GM18499 (cell line): ENCODE measurements around the gene MAD1L1.

ENCODE experiments used
- ATAC-seq: cut with Tn5 transposase; IDR thresholded peaks from one replicate; pipeline ENCODE4 v1.9.1; 2021; ENCODE audit warnings: moderate number of reproducible peaks; ENCODE audit not compliant: insufficient read depth, unreplicated experiment

MAD1L1 gene

DNA sequence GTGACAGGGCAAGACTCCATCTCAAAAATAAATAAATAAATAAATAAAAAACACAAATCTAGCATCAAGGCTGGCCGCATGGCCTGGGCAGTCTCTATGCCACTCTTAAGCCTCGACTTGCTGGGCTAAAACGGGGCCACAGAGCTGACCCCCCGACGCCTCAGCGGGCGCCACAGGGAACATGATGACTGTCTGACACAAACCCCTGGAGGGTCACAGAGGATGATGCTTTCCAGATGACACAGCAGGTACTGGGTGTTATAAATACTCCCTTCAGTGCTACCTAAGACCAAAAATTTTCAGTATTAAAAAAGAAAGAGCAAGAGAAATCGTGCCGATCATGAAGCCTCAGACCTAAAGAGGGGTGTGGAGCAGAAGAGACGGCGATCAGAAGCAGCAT, 176.8 kb downstream of the MAD1L1 start:
- no peak for ATAC-seq

DNA sequence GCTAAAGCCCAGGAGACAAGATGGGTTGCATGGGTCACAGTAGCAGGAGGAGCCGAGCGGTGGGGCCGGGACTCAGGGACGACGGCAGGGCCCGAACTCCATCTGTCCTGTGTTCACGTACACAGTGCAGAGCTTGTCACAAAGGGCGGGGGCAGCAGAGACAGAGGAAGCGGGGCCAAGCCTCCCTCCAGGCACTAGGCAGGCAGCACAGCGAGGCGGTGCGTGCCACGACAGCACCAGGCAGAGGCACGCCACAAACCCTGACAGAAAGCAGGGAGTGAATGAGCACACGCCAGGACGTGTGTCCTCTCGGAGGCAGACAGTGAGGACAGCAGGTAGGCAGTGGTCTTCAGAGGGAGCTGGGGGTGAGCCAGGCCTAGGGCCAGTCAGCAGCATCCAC, 177.8 kb downstream of the MAD1L1 start:
- ATAC-seq, result no peak

DNA sequence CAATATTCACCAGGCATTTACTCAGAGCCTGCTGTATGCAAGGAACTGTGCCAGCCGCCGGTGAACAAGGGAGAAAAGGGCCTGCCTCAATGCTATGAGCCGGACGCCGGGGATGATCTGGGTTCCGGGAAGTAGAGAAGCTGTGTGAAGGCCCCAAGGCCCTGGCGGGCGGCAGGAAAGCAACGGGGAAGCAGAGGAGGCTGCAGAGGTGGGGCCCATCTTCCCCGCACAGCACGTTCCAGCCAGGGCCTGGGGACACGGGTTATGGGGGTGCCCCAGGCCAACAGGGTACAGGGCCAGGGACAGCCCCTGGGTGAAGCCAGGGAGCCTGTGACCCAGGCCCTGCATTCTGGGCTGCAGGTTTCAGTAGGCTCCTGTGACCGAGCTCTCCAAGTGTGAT, 179.3 kb downstream of the MAD1L1 start:
- ATAC-seq, result no peak

DNA sequence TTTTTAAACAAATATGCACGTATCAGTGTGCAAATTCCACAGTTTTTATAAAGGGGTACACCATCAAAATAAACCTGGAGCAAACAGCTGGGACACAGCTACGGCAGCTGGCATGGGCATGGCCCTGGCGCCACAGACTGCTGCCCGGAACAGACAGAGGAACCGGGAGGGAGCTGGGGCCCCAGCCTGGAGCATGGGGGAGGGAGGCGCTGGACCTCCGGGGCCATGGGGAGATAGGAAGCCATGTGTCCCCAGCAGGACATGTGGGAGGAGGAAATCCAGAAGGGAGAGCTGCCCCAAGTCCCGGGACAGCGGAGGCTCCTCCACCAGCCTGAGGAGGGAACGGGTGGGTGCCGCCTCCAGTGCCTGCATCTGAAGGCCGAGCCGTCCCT, 180.1 kb downstream of the MAD1L1 start:
- no peak for ATAC-seq

DNA sequence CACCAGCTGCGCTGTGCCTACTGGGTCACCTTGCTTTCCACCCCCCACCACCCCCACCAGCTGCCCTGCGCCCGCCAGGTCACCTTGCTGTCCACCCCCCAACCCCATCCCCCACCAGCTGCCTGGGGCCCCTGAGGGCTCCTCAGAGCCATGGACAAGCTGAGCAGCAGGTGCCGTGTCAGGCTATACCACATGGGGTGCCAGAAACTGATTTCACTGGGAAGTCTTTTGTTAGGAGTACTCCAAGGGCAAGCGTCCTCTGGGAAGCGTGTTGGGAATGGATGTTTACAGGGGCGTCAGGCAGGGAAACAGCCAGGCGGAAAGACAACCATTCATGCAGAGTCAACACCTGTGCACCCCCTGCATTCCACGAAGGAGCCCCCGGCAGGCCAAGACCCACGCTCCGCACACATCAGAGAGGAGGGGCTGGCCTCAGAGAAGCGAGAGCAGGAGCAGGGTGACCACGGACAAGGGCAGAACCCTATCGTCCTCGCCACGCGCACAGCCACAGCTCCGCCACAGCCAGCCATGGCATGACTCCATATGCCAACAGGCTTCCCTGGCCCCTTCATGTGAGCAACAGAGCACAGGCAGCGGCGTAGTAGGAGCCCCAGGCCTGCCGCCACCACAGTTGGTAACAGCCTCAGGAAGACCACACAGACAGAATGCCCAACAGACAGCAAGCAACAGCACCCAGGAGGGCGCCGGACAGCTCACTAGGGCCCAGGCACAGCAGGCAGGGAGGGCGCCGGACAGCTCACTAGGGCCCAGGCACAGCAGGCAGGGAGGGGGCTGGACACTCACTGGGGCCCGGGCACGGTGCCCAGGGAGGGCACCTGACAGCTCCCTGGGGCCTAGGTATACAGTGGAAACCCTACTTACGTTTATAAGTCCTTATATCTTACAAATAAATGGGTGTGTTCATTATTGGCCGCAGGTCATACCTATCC, 180.8 kb downstream of the MAD1L1 start:
- no peak for ATAC-seq

DNA sequence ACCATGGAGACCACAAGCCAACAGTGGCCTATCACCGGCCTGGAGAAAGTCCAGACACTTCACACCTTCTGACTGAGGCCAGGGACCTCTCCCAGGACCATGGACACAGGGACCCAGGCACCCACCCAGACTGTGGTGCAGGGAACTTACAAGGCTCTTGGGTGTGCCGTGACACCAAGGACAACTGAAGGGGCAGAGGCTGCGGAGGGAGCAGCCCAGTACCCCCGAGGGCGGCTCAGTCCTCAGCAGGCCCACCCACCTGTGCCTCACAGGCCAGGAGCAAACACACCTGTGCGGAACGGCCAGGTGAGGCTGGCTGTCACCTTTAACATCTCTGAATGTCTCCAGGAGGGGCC, 182.3 kb downstream of the MAD1L1 start:
- ATAC-seq, result no peak

DNA sequence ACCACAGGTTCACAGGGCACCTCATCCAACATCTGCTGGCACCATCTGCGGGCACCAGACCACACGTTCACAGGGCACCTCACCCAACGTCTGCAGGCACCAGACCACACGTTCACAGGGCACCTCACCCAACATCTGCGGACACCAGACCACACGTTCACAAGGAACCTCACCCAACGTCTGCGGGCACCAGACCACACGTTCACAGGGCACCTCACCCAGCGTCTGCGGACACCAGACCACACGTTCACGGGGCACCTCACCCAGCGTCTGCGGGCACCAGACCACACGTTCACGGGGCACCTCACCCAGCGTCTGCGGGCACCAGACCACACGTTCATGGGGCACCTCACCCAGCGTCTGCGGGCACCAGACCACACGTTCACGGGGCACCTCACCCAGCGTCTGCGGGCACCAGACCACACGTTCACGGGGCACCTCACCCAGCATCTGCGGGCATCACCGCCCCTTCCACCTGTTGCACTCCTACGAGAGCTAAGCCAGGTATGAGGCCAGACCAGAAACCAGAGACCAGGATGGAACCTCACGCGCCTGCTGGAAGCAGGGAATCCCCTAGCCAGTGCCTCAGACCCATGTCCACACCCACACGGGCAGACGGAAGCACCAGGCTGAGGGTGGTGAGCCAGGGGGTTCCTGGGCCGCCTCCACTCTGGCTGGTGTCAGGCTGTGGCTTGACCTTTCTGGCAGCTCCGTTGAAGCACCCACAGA, 182.8 kb downstream of the MAD1L1 start:
- no peak for ATAC-seq

DNA sequence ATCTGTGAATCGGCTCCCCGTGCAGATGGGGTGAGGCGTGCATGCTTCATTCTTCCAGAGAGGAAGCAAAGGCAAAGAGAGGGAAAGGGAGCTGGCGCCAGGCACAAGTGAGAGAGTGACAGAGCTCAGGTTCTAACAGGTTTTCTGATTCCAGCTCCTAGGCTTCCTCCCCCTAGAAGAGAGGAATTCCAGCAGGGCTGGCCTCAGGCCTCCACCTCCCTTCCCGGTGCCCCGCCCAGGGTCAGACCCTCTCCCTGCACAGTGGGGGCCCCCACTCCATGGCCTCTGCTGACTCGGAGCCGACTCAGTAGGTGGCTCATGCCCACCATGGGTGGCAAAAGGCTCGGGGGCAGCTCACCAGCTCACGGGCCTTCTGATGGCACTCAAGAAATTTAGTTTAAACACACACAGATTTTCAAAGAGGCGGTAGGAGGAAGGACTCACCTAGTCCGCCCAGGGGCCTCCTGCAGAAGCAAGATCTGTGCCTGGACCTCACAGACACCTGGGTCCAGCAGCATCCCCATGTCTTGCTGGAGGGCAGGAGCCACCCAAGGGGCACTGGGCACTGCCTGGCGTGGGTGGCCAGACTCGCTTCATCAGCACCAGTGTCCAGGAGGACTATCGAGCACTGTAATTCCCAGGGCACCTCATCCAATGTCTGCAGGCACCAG, 183.5 kb downstream of the MAD1L1 start:
- no peak for ATAC-seq

DNA sequence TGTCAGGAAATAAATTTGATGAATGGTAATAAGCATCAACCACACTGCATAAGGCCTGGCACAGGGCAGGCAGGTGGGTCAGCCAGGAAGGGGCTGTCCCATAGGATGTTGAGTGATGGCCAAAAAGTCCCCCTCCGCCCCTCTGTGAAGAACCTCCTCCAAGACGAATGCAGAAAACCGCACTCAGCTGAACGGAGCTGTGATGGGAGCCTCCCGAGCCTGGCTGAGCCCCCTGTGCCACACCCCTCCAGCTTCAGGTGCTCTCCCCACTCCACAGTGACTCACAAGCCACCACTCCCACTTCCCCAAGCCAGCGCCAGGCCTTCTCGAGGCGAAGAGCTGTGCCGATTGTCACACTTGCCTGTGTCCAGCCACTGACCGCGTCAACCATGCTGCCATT, 184.2 kb downstream of the MAD1L1 start:
- no peak for ATAC-seq

DNA sequence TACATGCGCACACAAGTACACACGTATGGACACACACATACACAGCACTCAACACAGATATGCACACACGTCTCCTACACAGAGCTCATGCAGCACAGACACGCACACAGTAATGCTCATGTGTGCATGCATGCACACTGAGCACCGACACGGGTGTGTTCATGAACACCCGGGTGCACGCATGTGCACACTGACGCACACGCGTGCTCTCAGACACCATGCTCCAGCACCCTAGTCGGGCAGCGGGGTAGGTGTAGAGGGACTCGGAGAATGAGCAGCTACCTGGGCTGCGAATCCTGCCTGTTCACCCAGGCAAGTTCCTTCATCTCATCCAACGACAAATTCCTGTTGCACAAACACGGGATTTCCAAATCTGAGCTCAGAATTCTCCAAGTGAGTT, 184.7 kb downstream of the MAD1L1 start:
- no peak for ATAC-seq

DNA sequence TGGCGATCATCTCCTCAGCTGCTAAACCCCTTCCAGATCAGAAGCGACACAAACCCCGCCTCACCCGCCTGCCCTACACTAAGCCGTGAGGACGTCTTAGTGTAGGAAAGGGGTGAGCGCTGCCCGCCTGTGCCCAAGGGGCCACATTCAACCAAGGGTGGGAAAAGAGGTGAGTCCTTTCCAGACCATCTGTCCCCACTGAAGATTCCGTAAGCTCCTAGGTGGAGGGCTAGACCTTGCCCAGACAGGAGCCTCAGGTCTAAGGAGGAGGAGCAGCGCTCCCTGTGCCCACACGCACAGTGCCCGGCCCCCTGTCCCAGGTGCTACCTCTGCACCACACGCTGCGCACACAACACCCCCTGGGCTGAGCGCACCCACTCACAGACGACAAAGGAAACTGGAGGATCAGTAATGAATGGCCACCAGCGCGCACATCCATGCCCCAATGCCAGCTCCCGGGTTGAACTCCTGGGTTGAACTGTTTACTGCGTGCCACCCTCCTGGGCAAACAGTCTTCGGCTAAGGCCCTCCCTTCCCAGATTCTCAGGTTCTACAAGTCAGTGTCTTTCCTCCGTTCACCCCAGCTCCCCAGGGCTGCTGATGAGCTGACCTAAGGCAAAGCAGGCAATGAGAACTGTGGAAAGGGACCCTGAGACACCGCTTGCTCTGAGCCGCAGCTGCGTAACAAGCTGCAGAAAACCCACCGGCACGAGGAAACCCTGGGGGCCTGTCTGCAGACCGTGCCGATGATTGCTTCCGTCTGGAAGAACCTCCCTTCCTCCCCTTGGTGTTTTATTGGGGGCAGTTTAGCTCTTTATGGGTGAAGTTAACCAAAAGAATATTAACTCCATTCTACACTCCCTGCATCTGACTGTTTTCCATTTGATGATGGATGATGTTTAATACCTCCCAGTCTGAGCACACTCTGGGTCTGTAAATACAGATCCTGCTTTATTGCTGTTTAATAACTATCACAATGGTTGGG, 185.9 kb downstream of the MAD1L1 start:
- ATAC-seq, result no peak

DNA sequence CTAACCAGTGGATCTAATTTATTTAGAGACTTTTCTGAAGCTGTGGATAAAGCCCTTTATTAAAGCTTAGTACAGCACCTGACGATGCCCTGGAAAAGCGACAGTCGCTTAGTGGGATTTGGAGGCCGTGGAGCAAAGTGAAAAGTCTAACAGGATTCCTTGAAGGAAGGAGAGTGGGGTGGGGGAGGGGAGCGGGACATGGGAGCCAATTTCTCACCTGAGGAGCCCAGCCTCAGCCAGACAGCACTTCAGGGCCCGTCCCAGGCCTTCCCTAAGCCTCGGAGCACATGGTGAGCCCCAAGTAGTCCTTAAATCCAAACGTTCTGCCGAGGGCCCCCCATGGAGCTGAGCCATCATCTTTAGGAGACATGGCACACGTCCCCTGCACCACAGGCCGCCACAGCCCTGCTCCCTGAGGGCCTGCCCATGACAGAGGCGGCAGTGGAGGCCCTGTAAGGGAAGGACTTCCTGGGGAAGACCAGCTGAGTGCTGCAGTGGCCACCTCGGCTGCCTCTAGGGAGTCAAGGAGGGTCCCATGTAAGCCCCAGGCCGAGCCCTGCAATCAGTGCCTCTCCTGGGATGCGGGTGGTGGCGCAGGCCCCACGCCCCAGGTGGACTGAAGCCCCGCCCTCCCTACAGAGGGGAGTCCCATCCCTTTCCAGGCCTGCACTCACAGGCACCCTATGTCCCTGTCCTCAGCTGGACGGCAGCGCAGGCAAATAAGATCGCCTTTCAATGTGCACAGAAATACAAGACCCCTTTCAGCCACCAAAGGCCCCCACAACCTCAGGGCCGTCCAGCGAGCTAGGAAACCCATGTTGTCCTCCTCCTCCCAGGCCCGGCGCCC, 187.0 kb downstream of the MAD1L1 start:
- no peak for ATAC-seq

DNA sequence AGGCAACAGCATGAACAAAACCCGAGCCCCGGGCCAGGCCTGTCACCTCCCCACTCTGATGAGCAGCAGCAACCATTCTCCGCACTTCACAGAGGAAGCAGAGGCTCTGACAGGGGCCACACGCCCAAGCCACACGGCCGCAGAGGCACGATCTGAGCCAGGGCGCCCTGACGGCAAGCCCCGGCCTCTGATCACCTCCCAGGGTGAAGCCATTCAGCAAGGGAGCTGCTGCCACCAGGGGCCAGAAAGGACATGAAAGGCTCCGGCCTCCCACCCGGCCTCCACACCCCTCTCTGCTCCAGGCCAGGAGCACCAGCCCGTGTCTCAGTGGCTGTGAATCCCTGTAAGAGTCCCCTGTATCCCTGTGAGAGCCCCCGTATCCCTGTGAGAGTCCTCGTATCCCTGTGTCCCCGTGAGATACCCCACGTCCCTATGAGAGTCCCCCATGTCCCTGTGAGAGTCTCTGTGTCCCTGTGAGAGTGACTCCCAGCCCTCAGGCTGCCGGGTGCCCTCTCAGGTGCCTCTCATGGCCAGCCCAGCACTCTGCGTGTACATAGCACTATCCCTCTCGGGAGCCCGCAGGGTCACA, 187.8 kb downstream of the MAD1L1 start:
- no peak for ATAC-seq

DNA sequence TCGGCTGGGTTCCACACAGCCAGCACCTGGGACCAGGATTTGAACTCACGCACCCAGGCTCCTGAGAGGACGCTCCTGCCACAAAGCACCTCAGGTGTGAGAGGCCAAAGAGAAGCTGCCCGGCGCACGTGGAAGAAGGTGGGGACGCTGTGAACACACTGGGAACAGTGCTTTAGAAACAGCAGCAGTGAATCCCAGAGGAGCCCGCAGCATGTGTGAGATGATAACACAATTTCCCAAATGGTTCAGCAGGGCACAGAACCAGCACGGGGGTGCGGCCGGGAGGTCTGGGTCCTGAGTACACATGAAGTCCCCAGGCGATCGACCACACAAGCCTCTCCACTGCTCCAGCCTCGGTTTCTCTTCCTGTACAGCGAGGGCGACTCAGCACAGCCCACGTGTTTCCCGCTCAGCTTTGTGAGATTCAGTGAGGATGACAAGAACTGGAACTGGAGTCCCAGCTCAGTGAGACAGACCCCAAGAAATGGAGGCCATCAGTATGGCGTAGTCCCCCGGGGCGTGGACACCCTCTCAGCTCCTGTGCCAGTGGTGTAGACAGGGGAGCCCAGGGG, 188.3 kb downstream of the MAD1L1 start:
- ATAC-seq, result no peak

DNA sequence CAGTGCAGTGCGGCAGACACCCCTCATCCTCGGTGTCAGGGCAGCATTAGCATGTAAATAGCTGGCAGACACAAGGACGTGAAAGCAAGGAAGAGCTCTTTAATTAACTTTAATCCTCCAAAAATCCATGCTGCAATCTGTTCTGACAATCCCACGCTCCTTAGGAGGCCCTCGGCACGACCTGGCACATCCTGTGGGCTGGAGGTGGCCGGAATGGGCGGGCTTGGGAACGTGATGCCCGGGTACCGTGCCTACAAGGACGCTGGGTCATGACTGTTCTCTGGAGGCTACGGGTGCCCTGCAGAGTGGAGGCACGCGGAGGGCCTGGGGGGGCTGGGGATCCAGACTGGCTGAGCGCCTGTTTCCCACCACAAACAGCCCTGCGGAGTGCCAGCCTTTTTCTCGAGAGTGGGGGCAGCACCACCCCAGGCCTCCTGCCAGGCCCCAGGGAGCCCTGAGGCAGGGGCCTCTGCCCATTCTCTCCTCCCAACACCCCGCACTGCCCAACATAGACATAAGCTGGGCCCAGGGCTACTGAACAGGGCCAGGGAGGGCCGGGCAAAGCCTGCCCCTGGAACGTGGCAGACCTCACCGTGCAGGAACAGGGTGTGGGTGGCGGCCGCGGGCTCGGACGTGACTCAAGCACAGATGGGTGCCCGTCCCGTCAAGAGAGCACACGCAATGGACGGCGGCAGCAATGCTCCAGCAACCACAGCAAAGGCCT, 189.3 kb downstream of the MAD1L1 start:
- no peak for ATAC-seq

DNA sequence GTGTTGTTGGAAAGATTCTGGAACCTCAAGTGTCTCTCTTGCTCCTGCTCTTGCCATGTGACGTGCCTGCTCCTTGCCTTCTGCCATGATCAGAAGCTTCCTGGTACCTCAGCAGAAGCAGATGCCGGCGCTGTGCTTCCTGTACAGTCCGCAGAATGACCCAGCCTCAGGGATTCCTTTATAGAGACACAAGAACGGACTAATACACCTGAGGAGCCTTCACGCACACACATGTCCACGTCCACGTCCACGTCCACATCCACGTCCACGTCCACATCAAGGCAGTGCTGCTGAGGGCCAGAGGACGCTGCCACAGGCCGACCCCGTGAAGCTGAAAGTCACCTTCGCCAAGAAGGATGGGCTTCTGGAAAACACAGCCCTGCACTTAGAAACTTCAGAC, 190.1 kb downstream of the MAD1L1 start:
- no peak for ATAC-seq

DNA sequence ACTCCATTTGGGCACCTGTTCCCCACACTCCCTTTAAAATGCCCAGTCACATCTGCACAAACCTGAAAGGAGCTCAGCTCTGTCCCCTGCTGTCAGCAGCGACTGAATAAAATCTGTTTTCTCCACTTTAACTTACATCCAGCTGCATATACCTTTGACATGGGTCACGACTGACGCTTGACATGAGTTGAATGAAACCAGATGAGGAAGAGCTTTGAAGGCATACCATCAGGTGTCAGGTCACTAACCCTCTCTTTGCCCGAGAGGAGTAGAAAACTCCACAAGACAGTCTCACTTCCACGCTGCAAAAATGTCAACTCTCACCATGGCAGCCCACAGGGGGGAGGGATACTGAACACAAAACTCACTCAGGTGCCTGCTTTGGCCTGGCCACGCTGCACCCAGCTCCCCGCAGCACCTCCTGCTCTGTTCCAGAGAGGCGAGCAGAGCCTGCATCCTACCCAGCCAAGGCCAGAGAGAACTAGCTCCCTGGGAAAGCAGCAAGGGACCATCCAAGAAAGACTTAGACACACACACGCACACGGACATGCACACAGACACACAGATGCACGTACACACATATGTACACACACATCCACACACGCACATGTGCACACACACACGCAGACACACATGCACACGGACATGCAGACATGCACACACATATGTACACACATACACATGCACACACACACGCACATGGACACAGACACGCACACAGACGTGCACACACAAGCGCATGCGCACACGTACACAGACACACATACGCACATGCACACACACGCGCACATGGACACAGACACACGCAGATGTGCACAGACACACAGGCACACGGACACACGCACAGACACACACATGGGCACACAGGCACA, 191.0 kb downstream of the MAD1L1 start:
- ATAC-seq, result no peak
